ENCODE data around the gene CD28.

CD28 gene

GRCh38 chr2:203710226-203710625 lies 3.8 kb downstream of the CD28 start:
- DNase-seq (ENCODE audit: low read depth) = no peak
- no peak for TF ChIP-seq CTCF (IDR thresholded peaks at IDR 0.05; ENCODE audit: control insufficient read depth, insufficient read depth, low read depth, low read length, missing control alignments)
- no peak overlapping the region for H3K4me3 ChIP-seq (ENCODE audit: control insufficient read depth, low read depth, low read length)

GRCh38 chr2:203710952-203711351 lies 4.5 kb downstream of the CD28 start:
- TF ChIP-seq CTCF (IDR thresholded peaks at IDR 0.05; ENCODE audit: control insufficient read depth, insufficient read depth, low read depth, low read length, missing control alignments) = no peak
- H3K4me3 ChIP-seq (ENCODE audit: control insufficient read depth, low read depth, low read length) = no peak overlapping the region
- no peak for DNase-seq (ENCODE audit: low read depth)

- no peak for TF ChIP-seq CTCF (IDR thresholded peaks at IDR 0.05; ENCODE audit: control insufficient read depth, insufficient read depth, low read depth, low read length, missing control alignments)
- DNase-seq (ENCODE audit: low read depth) = no peak
- no peak overlapping the region for H3K4me3 ChIP-seq (ENCODE audit: control insufficient read depth, low read depth, low read length)
Measured at GRCh38 chr2:203711399-203711798, 5.0 kb downstream of the CD28 start.

GRCh38 chr2:203713381-203713780 lies 6.9 kb downstream of the CD28 start:
- no peak for DNase-seq (ENCODE audit: low read depth)
- H3K4me3 ChIP-seq (ENCODE audit: control insufficient read depth, low read depth, low read length) = no peak overlapping the region
- TF ChIP-seq CTCF (IDR thresholded peaks at IDR 0.05; ENCODE audit: control insufficient read depth, insufficient read depth, low read depth, low read length, missing control alignments) = no peak

- no peak overlapping the region for H3K4me3 ChIP-seq (ENCODE audit: control insufficient read depth, low read depth, low read length)
- no peak for DNase-seq (ENCODE audit: low read depth)
- no peak for TF ChIP-seq CTCF (IDR thresholded peaks at IDR 0.05; ENCODE audit: control insufficient read depth, insufficient read depth, low read depth, low read length, missing control alignments)
Measured at GRCh38 chr2:203714112-203714511, 7.7 kb downstream of the CD28 start.

GRCh38 chr2:203715744-203716143 lies 9.3 kb downstream of the CD28 start:
- no peak overlapping the region for H3K4me3 ChIP-seq (ENCODE audit: control insufficient read depth, low read depth, low read length)
- no peak for DNase-seq (ENCODE audit: low read depth)
- no peak for TF ChIP-seq CTCF (IDR thresholded peaks at IDR 0.05; ENCODE audit: control insufficient read depth, insufficient read depth, low read depth, low read length, missing control alignments)

- no peak for TF ChIP-seq CTCF (IDR thresholded peaks at IDR 0.05; ENCODE audit: control insufficient read depth, insufficient read depth, low read depth, low read length, missing control alignments)
- DNase-seq (ENCODE audit: low read depth) = no peak
- no peak overlapping the region for H3K4me3 ChIP-seq (ENCODE audit: control insufficient read depth, low read depth, low read length)
Measured at GRCh38 chr2:203718087-203718486, 11.6 kb downstream of the CD28 start.

All from AG09309 (cell line).